IMR-90 (cell line): ENCODE measurements around the gene QTRT2. TPM values are rescaled to one million over a fixed set of nuclear protein-coding genes. Genes with fewer than 3 reads are reported as not detected.

Experiments
- ATAC-seq: fragments of 200-7000 bp; cut with Tn5 transposase; 2 replicates; pipeline ENCODE4 v1.9.1; 2020; ENCODE audit warnings: low read depth, mild to moderate bottlenecking, moderate library complexity
- BruUV-seq: library from RNA; stranded (reverse); fragments of 400-500 nt; replicated peaks from 2 replicates; lab custom pipeline; 2021; lab: Mats Ljungman, UMichigan
- CTCF ChIA-PET: fragments of 300-600 bp; formaldehyde crosslinking; extraction: SDS; loops from one replicate; lab custom pipeline; 2021; ENCODE audit warnings: antibody characterized with exemption; lab: Yijun Ruan, JAX
- POLR2A ChIA-PET: fragments of 300-600 bp; sonication (Branson Sonifier 250); formaldehyde crosslinking; loops from one replicate; lab custom pipeline; 2022; ENCODE audit warnings: antibody characterized with exemption; ENCODE audit not compliant: unreplicated experiment; lab: Charles Lee
- DNase-seq: peaks from one replicate; pipeline ENCODE4 v3.0.0; 2013
- H2AFZ ChIP-seq: replicated peaks from 2 replicates; pipeline ENCODE3; 2013; ENCODE audit warnings: low read length, mild to moderate bottlenecking; ENCODE audit not compliant: poor library complexity
- H2AK5ac ChIP-seq: 2 replicates; pipeline ENCODE4 v1.6.1; 2013; ENCODE audit warnings: low read depth, low read length, inconsistent platforms
- H2AK9ac ChIP-seq: replicated peaks from 2 replicates; pipeline ENCODE3; 2013; ENCODE audit warnings: mild to moderate bottlenecking, low read depth, low read length, moderate library complexity; ENCODE audit not compliant: poor library complexity
- H2BK120ac ChIP-seq: 2 replicates; pipeline ENCODE4 v1.6.1; 2013; ENCODE audit warnings: low read depth, low read length, inconsistent platforms
- H2BK15ac ChIP-seq: 3 replicates; pipeline ENCODE4 v1.6.1; 2013; ENCODE audit warnings: low read depth, low read length, inconsistent platforms
- H2BK20ac ChIP-seq: 2 replicates; pipeline ENCODE4 v1.6.1; 2013; ENCODE audit warnings: low read depth, mild to moderate bottlenecking, inconsistent platforms, low read length, moderate library complexity
- H2BK5ac ChIP-seq: 2 replicates; pipeline ENCODE4 v1.6.1; 2013; ENCODE audit warnings: mild to moderate bottlenecking, low read depth, low read length, inconsistent platforms; ENCODE audit not compliant: poor library complexity, severe bottlenecking
- H3K14ac ChIP-seq: replicated peaks from 2 replicates; pipeline ENCODE4 v1.6.1; 2013; ENCODE audit warnings: low read depth, low read length, inconsistent platforms
- H3K18ac ChIP-seq: 2 replicates; pipeline ENCODE4 v1.6.1; 2013; ENCODE audit warnings: low read depth, low read length, control low read depth
- H3K23ac ChIP-seq: 2 replicates; pipeline ENCODE4 v1.6.1; 2013; ENCODE audit warnings: low read depth, low read length, inconsistent platforms
- H3K27ac ChIP-seq: 2 replicates; pipeline ENCODE4 v1.5.1; 2013; ENCODE audit warnings: mild to moderate bottlenecking, control low read depth, low read length; ENCODE audit not compliant: insufficient read depth
- H3K27me3 ChIP-seq: 2 replicates; pipeline ENCODE4 v1.6.1; 2013; ENCODE audit warnings: low read length; ENCODE audit not compliant: control insufficient read depth, insufficient read depth
- H3K36me3 ChIP-seq: 2 replicates; pipeline ENCODE4 v1.6.1; 2013; ENCODE audit warnings: low read length, mixed read lengths; ENCODE audit not compliant: control insufficient read depth, insufficient read depth
- H3K4ac ChIP-seq: 2 replicates; pipeline ENCODE4 v1.6.1; 2013; ENCODE audit warnings: low read depth, low read length, inconsistent platforms
- H3K4me1 ChIP-seq: 2 replicates; pipeline ENCODE4 v1.6.1; 2013; ENCODE audit warnings: low read length, mixed read lengths; ENCODE audit not compliant: control insufficient read depth, insufficient read depth
- H3K4me2 ChIP-seq: 2 replicates; pipeline ENCODE4 v1.6.1; 2013; ENCODE audit warnings: low read depth, mild to moderate bottlenecking, control low read depth, low read length, moderate library complexity
- H3K4me3 ChIP-seq: 2 replicates; pipeline ENCODE4 v1.5.1; 2013; ENCODE audit warnings: low read depth, mild to moderate bottlenecking, control low read depth, low read length, moderate library complexity; ENCODE audit not compliant: insufficient read depth
- H3K56ac ChIP-seq: 2 replicates; pipeline ENCODE4 v1.6.1; 2013; ENCODE audit warnings: low read length, inconsistent platforms; ENCODE audit not compliant: insufficient read depth; ENCODE audit errors: extremely low read depth
- H3K79me1 ChIP-seq, 2 experiments: 2 replicates each; pipeline ENCODE4 v1.6.1; 2013; ENCODE audit warnings: low read length in 2 of 2, inconsistent platforms in 1 of 2, low read depth in 1 of 2
- H3K9ac ChIP-seq: 2 replicates; pipeline ENCODE4 v1.6.1; 2013; ENCODE audit warnings: low read depth, low read length, control low read depth
- H3K9me1 ChIP-seq: 2 replicates; pipeline ENCODE4 v1.6.1; 2013; ENCODE audit warnings: low read length, inconsistent platforms; ENCODE audit not compliant: insufficient read depth
- H3K9me3 ChIP-seq: 2 replicates; pipeline ENCODE4 v1.6.1; 2013; ENCODE audit warnings: low read length; ENCODE audit not compliant: control insufficient read depth, insufficient read depth
- H4K20me1 ChIP-seq: 2 replicates; pipeline ENCODE4 v1.6.1; 2013; ENCODE audit warnings: low read length, inconsistent platforms; ENCODE audit not compliant: insufficient read depth
- H4K5ac ChIP-seq: 2 replicates; pipeline ENCODE4 v1.6.1; 2013; ENCODE audit warnings: mild to moderate bottlenecking, low read depth, low read length, control low read depth
- H4K8ac ChIP-seq, 2 experiments: 2 replicates each; pipeline ENCODE4 v1.6.1; 2013; ENCODE audit warnings: low read depth in 2 of 2, low read length in 2 of 2, control low read depth in 1 of 2, inconsistent platforms in 1 of 2
- H4K91ac ChIP-seq: 2 replicates; pipeline ENCODE4 v1.6.1; 2013; ENCODE audit warnings: low read depth, low read length, inconsistent platforms; ENCODE audit not compliant: insufficient read depth
- CHD1 ChIP-seq: IDR thresholded peaks from 2 replicates; pipeline ENCODE4 v1.6.1; 2012; ENCODE audit warnings: low read depth, low read length, improper control_type of control experiment
- FOS ChIP-seq: fragments of 150-350 bp; IDR thresholded peaks from 2 replicates; pipeline ENCODE4 v1.6.1; 2016; ENCODE audit warnings: low read depth, low read length
- MAFK ChIP-seq: IDR thresholded peaks from 2 replicates; pipeline ENCODE4 v1.6.1; 2012; ENCODE audit warnings: low read depth, low read length, improper control_type of control experiment
- MAZ ChIP-seq: IDR thresholded peaks from 2 replicates; pipeline ENCODE4 v1.6.1; 2012; ENCODE audit warnings: low read depth, mild to moderate bottlenecking, low read length, improper control_type of control experiment, moderate library complexity, borderline replicate concordance
- MXI1 ChIP-seq: IDR thresholded peaks from 2 replicates; pipeline ENCODE4 v1.6.1; 2012; ENCODE audit warnings: low read depth, mild to moderate bottlenecking, low read length, moderate library complexity, borderline replicate concordance
- NFE2L2 ChIP-seq: fragments of 150-350 bp; IDR thresholded peaks from 2 replicates; pipeline ENCODE4 v1.6.1; 2016; ENCODE audit warnings: low read depth, mild to moderate bottlenecking, low read length
- POLR2A ChIP-seq: IDR thresholded peaks from 2 replicates; pipeline ENCODE4 v1.6.1; 2012; ENCODE audit warnings: mild to moderate bottlenecking, low read depth, low read length
- RAD21 ChIP-seq: IDR thresholded peaks from 2 replicates; pipeline ENCODE4 v1.6.1; 2012; ENCODE audit warnings: low read length, improper control_type of control experiment
- RCOR1 ChIP-seq: IDR thresholded peaks from 2 replicates; pipeline ENCODE4 v1.6.1; 2012; ENCODE audit warnings: mild to moderate bottlenecking, low read length, improper control_type of control experiment; ENCODE audit not compliant: insufficient replicate concordance
- RFX5 ChIP-seq: IDR thresholded peaks from 2 replicates; pipeline ENCODE4 v1.8.0; 2012; ENCODE audit warnings: low read depth, mild to moderate bottlenecking, low read length, moderate library complexity
- WGBS, 2 experiments: methylation state at CpG; one replicate each; pipeline versions ENCODE4 v1.1.5 to v1.1.7; 2013; ENCODE audit warnings: missing lambda C conversion rate in 2 of 2; ENCODE audit not compliant: insufficient read length in 1 of 2; ENCODE audit errors: extremely low coverage in 2 of 2; 5-methylcytosine and 5-hydroxymethylcytosine counted together
- dilution Hi-C: fragments of 300-500 bp; cut with HindIII; formaldehyde crosslinking; loops from one replicate; pipeline ENCODE4 v1.14.3; 2018; ENCODE audit warnings: low sequenced_read_pairs; ENCODE audit not compliant: unreplicated experiment
- in situ Hi-C: fragments of 300-500 bp; cut with MboI; formaldehyde crosslinking; loops from 3 replicates; pipeline ENCODE4 v1.14.3; 2019; ENCODE audit warnings: low sequenced_read_pairs, inconsistent platforms, mixed read lengths
- intact Hi-C: fragments of 100-400 bp; cut with micrococcal nuclease; formaldehyde crosslinking; loops from 2 replicates; pipeline ENCODE4 v1.10.0; 2022
- polyA plus RNA-seq, 3 experiments: library from polyadenylated mRNA; depleted of rRNA; stranded (reverse); fragments of >200 nt; gene quantifications; 2 replicates each; pipeline ENCODE4 v1.2.3, GENCODE V29; 2012; ENCODE audit warnings: low replicate concordance in 1 of 3
- total RNA-seq: library from RNA; depleted of rRNA; stranded (reverse); fragments of >200 nt; gene quantifications from 2 replicates; pipeline ENCODE4 v1.2.3, GENCODE V29; 2012
- TF ChIP-seq, protein P1 (sequence below): fragments of 150-350 bp; IDR thresholded peaks from 2 replicates; pipeline ENCODE4 v1.6.1; 2016; ENCODE audit warnings: low read depth, mild to moderate bottlenecking, low read length, moderate library complexity, borderline replicate concordance
- TF ChIP-seq, protein P2 (sequence below): fragments of 150-350 bp; IDR thresholded peaks from 2 replicates; pipeline ENCODE4 v1.6.1; 2017; ENCODE audit warnings: mild to moderate bottlenecking, antibody characterized with exemption, low read length, low read depth
- TF ChIP-seq, protein P3 (sequence below): conservative IDR thresholded peaks from 2 replicates; pipeline ENCODE4 v1.5.1; 2012; ENCODE audit warnings: mild to moderate bottlenecking, low read depth, low read length, improper control_type of control experiment

QTRT2 gene
- total and polyA plus RNA-seq, 2 of the 4 experiments (the other 2 are of a cell fraction): 7.3 to 15.6 TPM

DNA sequence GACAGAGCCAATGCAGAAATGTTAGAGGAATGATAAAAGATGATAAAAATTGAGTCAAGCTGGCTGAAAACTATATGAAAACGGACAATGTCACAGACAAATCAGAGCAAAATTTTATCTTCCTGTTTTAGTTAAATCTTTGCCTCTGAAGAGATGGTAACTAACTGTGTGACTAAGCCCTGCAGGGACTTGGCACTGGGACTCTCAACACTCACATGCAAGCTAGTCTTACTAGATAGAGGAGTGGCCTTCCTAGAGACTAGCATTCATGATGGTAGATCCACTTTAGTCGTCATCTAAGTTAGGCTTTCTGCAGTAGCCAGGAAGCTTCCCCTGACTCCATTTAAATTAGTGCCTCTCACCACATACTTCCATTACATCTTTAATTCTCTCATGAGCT lies 4.3 kb upstream of the QTRT2 start:
- Histone ChIP-seq H3K56ac (no peak overlapping the region), H2BK15ac (no peak overlapping the region), H4K91ac (no peak overlapping the region), H3K9me1 (no peaks in the 10 kb centered on the region), H3K18ac (no peak overlapping the region), H2AFZ (no peak overlapping the region), H3K27me3 (no peaks in the 10 kb centered on the region), H3K27ac (no peak overlapping the region), H3K4me1 (no peaks in the 10 kb centered on the region), H4K5ac (no peak overlapping the region), H2AK9ac (no peak overlapping the region), H2BK120ac (no peak overlapping the region), H3K4me3 (no peak overlapping the region), H3K9me3 (no peaks in the 10 kb centered on the region), H3K36me3 (no peaks in the 10 kb centered on the region), H3K4me2 (no peak overlapping the region), H2AK5ac (no peak overlapping the region), H2BK5ac (no peak overlapping the region), H3K23ac (no peak overlapping the region), H2BK20ac (no peak overlapping the region), H4K20me1 (no peaks in the 10 kb centered on the region), H4K8ac (no peak overlapping the region), H3K14ac (no peak overlapping the region), H3K4ac (no peak overlapping the region), H3K9ac (no peak overlapping the region), H3K79me1 (peaks cover 3 to 10% of the 10 kb centered on the region in 2 experiments; a peak in 2 of 4 replicates)
- no peak for ATAC-seq
- no peak for TF ChIP-seq MAZ
- TF ChIP-seq RFX5: no peak
- TF ChIP-seq, protein P1, sequence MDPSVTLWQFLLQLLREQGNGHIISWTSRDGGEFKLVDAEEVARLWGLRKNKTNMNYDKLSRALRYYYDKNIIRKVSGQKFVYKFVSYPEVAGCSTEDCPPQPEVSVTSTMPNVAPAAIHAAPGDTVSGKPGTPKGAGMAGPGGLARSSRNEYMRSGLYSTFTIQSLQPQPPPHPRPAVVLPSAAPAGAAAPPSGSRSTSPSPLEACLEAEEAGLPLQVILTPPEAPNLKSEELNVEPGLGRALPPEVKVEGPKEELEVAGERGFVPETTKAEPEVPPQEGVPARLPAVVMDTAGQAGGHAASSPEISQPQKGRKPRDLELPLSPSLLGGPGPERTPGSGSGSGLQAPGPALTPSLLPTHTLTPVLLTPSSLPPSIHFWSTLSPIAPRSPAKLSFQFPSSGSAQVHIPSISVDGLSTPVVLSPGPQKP: no peak
- no peak for TF ChIP-seq FOS
- no peak for TF ChIP-seq MXI1
- TF ChIP-seq, protein P2, sequence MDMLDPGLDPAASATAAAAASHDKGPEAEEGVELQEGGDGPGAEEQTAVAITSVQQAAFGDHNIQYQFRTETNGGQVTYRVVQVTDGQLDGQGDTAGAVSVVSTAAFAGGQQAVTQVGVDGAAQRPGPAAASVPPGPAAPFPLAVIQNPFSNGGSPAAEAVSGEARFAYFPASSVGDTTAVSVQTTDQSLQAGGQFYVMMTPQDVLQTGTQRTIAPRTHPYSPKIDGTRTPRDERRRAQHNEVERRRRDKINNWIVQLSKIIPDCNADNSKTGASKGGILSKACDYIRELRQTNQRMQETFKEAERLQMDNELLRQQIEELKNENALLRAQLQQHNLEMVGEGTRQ: no peak
- TF ChIP-seq CHD1: no peak
- TF ChIP-seq RAD21: no peak
- no peak for TF ChIP-seq MAFK
- no peak for TF ChIP-seq POLR2A
- TF ChIP-seq NFE2L2: no peak
- no peak for TF ChIP-seq RCOR1
- TF ChIP-seq, protein P3, sequence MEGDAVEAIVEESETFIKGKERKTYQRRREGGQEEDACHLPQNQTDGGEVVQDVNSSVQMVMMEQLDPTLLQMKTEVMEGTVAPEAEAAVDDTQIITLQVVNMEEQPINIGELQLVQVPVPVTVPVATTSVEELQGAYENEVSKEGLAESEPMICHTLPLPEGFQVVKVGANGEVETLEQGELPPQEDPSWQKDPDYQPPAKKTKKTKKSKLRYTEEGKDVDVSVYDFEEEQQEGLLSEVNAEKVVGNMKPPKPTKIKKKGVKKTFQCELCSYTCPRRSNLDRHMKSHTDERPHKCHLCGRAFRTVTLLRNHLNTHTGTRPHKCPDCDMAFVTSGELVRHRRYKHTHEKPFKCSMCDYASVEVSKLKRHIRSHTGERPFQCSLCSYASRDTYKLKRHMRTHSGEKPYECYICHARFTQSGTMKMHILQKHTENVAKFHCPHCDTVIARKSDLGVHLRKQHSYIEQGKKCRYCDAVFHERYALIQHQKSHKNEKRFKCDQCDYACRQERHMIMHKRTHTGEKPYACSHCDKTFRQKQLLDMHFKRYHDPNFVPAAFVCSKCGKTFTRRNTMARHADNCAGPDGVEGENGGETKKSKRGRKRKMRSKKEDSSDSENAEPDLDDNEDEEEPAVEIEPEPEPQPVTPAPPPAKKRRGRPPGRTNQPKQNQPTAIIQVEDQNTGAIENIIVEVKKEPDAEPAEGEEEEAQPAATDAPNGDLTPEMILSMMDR: no peak
- no TSS peak for BruUV-seq
- DNase-seq: peak; percentile 11
- no CpG with 5 or more reads among the region's 2 CpGs for WGBS, 2 experiments
- intact Hi-C loops (loop anchor here (10.0 kb wide), 1 partner anchor 307 kb away; the partner anchor contains the start of genes ATP6V1A and NAA50), in situ Hi-C loops (no loop called here), dilution Hi-C loops (no loop called here)
- POLR2A ChIA-PET: no interaction called here
- CTCF ChIA-PET: no interaction called here
